Smooth muscle cell of the coronary artery (primary cell): ENCODE results near the gene TRUB2. TPM values are rescaled to one million over a fixed set of nuclear protein-coding genes. Genes with fewer than 3 reads are reported as not detected.

Experiments used
- total RNA-seq: library from RNA; depleted of rRNA; stranded (reverse); fragments of >200 nt; gene quantifications from 2 replicates; pipeline ENCODE4 v1.2.3, GENCODE V29; 2014; ENCODE audit warnings: low replicate concordance

Gene TRUB2, protein sequence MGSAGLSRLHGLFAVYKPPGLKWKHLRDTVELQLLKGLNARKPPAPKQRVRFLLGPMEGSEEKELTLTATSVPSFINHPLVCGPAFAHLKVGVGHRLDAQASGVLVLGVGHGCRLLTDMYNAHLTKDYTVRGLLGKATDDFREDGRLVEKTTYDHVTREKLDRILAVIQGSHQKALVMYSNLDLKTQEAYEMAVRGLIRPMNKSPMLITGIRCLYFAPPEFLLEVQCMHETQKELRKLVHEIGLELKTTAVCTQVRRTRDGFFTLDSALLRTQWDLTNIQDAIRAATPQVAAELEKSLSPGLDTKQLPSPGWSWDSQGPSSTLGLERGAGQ
- 18.1 and 24.8 TPM in 2 replicates for total RNA-seq

GRCh38 chr9:128322404-128323211, at the start of gene TRUB2, which contains the start of gene COQ4:
TSS of gene TRUB2 (minus strand) at chr9:128322447. CDS start at chr9:128322408, 39 bp downstream.
TSS of gene COQ4 (plus strand) at chr9:128322839. CDS start at chr9:128322859, 20 bp downstream.

DNA sequence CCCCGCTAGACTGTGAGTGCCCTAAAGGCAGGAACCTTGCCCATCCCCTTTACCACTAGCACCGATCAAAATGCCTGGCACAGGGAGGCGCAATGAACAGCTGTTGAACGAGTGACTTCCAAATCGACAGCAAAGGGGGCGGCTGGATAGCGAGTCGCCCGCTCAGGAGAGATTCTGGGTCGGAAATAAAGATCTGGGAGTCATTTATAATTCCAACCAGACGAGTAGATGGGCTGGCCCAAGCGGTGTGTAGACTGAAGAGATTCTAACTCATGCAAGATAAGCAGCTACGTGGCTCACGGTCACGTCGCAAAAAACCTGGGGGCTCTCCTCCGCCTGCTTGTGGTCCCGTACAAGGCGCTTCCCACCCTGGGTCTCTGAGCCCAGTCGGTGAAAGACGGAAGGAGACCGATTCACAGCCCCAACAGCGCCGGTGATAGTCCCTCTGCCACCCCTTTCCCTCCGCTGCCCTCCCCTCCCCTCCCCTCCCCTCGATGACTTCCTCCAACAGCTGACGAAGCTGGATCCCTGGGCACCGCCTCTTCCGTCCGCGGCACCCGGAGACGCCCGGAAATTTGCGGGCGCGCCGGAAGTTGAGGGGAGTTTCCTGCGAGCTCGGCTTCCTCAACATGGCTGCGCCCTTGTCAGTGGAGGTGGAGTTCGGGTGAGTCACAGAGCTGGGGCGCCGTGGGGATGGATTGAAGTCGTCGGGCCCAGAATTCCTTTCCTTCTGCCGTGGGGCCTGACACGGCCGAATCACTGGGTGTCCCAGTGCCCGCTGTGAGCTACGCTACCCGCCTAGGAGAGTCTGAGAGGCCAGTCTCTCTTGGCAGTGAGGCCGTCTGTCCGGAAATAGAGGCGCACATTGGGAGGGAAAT, 48.7 kb upstream of the TRUB2 start, which contains the start of gene URM1:
Gene URM1, plus strand, starts transcription at position 623 of the 878 bp plus-strand sequence. Its CDS starts 7 bp downstream, at position 630.

GRCh38 chr9:128339761-128340690, 17.8 kb upstream of the TRUB2 start, which contains the start of gene SLC27A4:
TSS of gene SLC27A4 (plus strand) at chr9:128340527. CDS start at chr9:128343133, 2,606 bp downstream.

DNA sequence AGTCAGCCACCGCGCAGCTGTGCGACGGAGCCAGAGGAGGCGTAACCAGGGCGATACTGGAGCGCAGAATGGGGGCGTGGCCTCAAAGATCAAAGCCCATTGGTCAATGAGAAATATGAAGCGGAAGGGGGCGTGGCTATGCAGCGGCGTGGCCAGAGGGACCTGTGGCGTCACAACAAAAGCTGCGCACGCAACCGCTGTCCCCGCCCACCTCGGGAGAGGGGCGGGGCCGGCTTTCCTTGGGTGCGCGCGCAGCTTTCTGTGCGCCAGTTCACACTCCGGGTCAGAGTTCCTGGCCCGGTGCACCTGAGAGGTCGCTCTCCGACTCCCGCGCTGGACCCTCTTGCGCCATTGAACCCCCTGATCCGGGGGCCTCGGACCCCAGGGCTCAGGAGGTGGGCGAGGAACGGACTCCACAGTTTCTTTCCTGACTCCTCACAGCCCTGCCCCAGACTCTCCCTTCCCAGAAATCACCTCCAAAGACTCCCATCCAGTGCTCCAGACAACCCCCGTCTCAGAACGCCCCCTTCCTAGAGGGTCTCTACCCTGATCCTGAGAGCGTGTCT, 46.2 kb downstream of the TRUB2 start, which contains the start of gene SWI5:
Gene SWI5, plus strand, starts transcription at position 269 of the 566 bp plus-strand sequence.

DNA sequence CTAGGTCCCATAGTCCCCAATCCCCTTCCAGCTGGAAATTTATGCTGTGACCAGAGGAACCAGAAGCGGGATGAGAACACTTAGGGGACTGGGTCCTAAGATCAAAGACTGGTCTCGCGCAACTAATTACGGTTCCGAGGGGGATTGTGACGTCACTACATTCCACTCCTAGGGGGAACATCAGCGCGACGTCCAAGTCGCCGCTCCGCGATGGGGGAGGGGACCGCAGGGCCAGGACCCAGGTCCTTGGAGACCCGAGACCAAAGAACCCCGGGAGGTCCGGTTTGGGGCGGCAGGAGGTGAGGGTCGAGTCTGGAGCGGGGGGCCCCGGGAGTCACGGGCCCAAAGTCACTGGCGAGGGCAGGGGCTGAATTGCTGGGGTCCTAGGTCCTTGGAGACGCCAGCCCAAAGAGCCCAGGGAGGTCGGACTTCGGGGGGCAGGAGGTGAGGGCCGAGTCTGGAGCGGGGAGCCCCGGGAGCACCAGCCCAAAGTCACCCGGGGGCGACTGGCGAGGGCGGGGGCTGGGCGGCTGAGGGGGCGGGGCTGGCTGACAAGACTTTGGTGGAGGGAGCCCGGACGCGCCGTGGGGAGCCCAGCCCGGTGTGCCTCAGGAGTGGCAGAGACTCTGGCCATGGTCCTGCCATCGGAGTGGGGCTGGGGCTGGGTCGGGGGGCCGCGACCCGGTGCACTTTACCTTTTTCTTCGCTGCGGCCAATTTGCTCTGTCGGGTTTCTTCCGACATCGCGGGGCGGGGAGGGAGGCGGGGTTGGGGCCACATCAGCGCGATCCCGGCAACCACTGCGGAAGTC, 46.8 kb downstream of the TRUB2 start, which contains the start of gene GOLGA2:
Gene GOLGA2, minus strand, starts transcription at position 810 of the 810 bp plus-strand sequence. Its CDS starts 31 bp downstream, at position 779.

Other genes starting within 250 kb of the TRUB2 start
- 69.7 and 112 TPM in 2 replicates for gene PTGES2, start 194.7 kb downstream of the TRUB2 start, total RNA-seq
- not detected in 2 replicates for gene LCN2, start 173.0 kb downstream of the TRUB2 start, total RNA-seq
- 3.7 and 26.9 TPM in 2 replicates for gene BBLN, start 162.2 kb downstream of the TRUB2 start, total RNA-seq
- 16.0 and 27.5 TPM in 2 replicates for gene CIZ1, start 130.9 kb downstream of the TRUB2 start, total RNA-seq
- 4.4 and 70.0 TPM in 2 replicates for gene DNM1, start 119.1 kb downstream of the TRUB2 start, total RNA-seq
- gene GOLGA2, start 46.4 kb downstream of the TRUB2 start, total RNA-seq, result 117 and 137 TPM in 2 replicates
- gene SWI5, start 46.2 kb downstream of the TRUB2 start, total RNA-seq, result 35.1 and 64.4 TPM in 2 replicates
- gene COQ4, start 392 bp upstream of the TRUB2 start, total RNA-seq, result 22.9 and 23.2 TPM in 2 replicates
- 11.2 and 17.7 TPM in 2 replicates for gene SLC27A4, start 18.1 kb upstream of the TRUB2 start, total RNA-seq
- gene URM1, start 48.9 kb upstream of the TRUB2 start, total RNA-seq, result 25.9 and 36.8 TPM in 2 replicates
- 69.0 and 73.4 TPM in 2 replicates for gene CERCAM, start 98.4 kb upstream of the TRUB2 start, total RNA-seq
- 41.1 and 44.3 TPM in 2 replicates for gene ODF2, start 133.6 kb upstream of the TRUB2 start, total RNA-seq
- gene GLE1, start 182.3 kb upstream of the TRUB2 start, total RNA-seq, result 22.1 and 24.5 TPM in 2 replicates
- gene SPTAN1, start 230.1 kb upstream of the TRUB2 start, total RNA-seq, result 399 and 455 TPM in 2 replicates